GM12801 (cell line): Measurements from ENCODE around the gene NMT1.

ENCODE experiments used
- CTCF ChIP-seq: IDR thresholded peaks from one replicate; pipeline ENCODE4 v1.5.1; 2011; ENCODE audit warnings: control low read depth; ENCODE audit not compliant: insufficient read length; ENCODE audit errors: extremely low read depth

The NMT1 gene

GRCh38 chr17:45018848-45019711 is 42.0 kb upstream of the NMT1 start:
- no peak for TF ChIP-seq CTCF

- no peak for TF ChIP-seq CTCF
Observed at GRCh38 chr17:45020354-45021138, 40.6 kb upstream of the NMT1 start.

GRCh38 chr17:45021607-45022287 is 39.4 kb upstream of the NMT1 start:
- no peak for TF ChIP-seq CTCF

GRCh38 chr17:45022288-45022648 is 38.8 kb upstream of the NMT1 start:
- no peak for TF ChIP-seq CTCF

GRCh38 chr17:45022655-45023339 is 38.3 kb upstream of the NMT1 start:
- TF ChIP-seq CTCF = no peak

- TF ChIP-seq CTCF = no peak
Observed at GRCh38 chr17:45029096-45029495, 32.0 kb upstream of the NMT1 start.
